ENCODE measurements around the gene TAF4B. TPM values are rescaled to one million over a fixed set of nuclear protein-coding genes. Genes with fewer than 3 reads are reported as not detected.
A peak's percentile ranks its signal among the peaks of the same experiment; 100 is the strongest.
"Not testable (repeated sequence)": the region's sequence is repeated elsewhere in the genome, so short reads cannot be mapped to it uniquely, and the experiment has no call there.

Gene TAF4B
- total and polyA plus RNA-seq, 5 donors = 0.81 to 2.1 (median 1.8) TPM

- DNase-seq (no peak), ATAC-seq (no peak)
- 84% methylated on average over 3 of the region's 3 CpGs for WGBS
- intact Hi-C loops (cut with DNase I) = no loop called here
- Histone ChIP-seq H3K27me3 (ENCODE audit: control insufficient read depth, insufficient read depth) (no peaks in the 10 kb centered on the region), H3K4me3 (ENCODE audit: low read length) (no peak overlapping the region), H3K9me3 (ENCODE audit: control insufficient read depth, low read length) (no peaks in the 10 kb centered on the region), H3K4me1 (ENCODE audit: control insufficient read depth, insufficient read depth, low read length) (no peaks in the 10 kb centered on the region), H3K27ac (ENCODE audit: low read length) (no peak overlapping the region)
These were observed 18.3 kb upstream of the TAF4B start for GRCh38 chr18:26207937-26208336.

- no peaks in the 10 kb centered on the region for H3K9me3 ChIP-seq (ENCODE audit: control insufficient read depth, low read length)
- ATAC-seq = no peak
- intact Hi-C loops (cut with DNase I) = no loop called here
These were observed 17.3 kb upstream of the TAF4B start for GRCh38 chr18:26208977-26209376.

GRCh38 chr18:26210147-26210546 is 16.1 kb upstream of the TAF4B start:
- Histone ChIP-seq H3K4me1 (ENCODE audit: control insufficient read depth, insufficient read depth, low read length) (no peaks in the 10 kb centered on the region), H3K27me3 (ENCODE audit: control insufficient read depth, insufficient read depth) (no peaks in the 10 kb centered on the region), H3K27ac (ENCODE audit: low read length) (no peak overlapping the region), H3K9me3 (ENCODE audit: control insufficient read depth, low read length) (no peaks in the 10 kb centered on the region), H3K4me3 (ENCODE audit: low read length) (no peak overlapping the region)
- ATAC-seq (no peak), DNase-seq (no peak)
- intact Hi-C loops (cut with DNase I) = no loop called here
- WGBS = 83% methylated on average over 4 of the region's 4 CpGs

More at GRCh38 chr18:26208977-26209376, 17.3 kb upstream of the TAF4B start:
- 72% methylated on average over 2 of the region's 2 CpGs for WGBS
- H3K27ac ChIP-seq (ENCODE audit: low read length) = no peak overlapping the region
- no peaks in the 10 kb centered on the region for H3K27me3 ChIP-seq (ENCODE audit: control insufficient read depth, insufficient read depth)
- no peaks in the 10 kb centered on the region for H3K4me1 ChIP-seq (ENCODE audit: control insufficient read depth, insufficient read depth, low read length)
- no peak for DNase-seq
- no peak overlapping the region for H3K4me3 ChIP-seq (ENCODE audit: low read length)

- no peak for ATAC-seq
- 61% methylated on average over 7 of the region's 7 CpGs for WGBS
These were observed 10.8 kb upstream of the TAF4B start for GRCh38 chr18:26215247-26215970.

GRCh38 chr18:26225022-26225693 is 1.1 kb upstream of the TAF4B start:
- H3K4me3 ChIP-seq (ENCODE audit: low read length) = no peak overlapping the region
- no peak overlapping the region for H3K27ac ChIP-seq (ENCODE audit: low read length)
- no peaks in the 10 kb centered on the region for H3K4me1 ChIP-seq (ENCODE audit: control insufficient read depth, insufficient read depth, low read length)
- intact Hi-C loops (cut with DNase I) = no loop called here
- H3K9me3 ChIP-seq (ENCODE audit: control insufficient read depth, low read length) = no peaks in the 10 kb centered on the region
- DNase-seq = no peak
- ATAC-seq = no peak
- H3K27me3 ChIP-seq (ENCODE audit: control insufficient read depth, insufficient read depth) = no peaks in the 10 kb centered on the region
- WGBS = 81% methylated on average over 7 of the region's 7 CpGs

More at GRCh38 chr18:26215247-26215970, 10.8 kb upstream of the TAF4B start:
- Histone ChIP-seq H3K4me3 (ENCODE audit: low read length) (no peak overlapping the region), H3K27ac (ENCODE audit: low read length) (no peak overlapping the region), H3K27me3 (ENCODE audit: control insufficient read depth, insufficient read depth) (no peaks in the 10 kb centered on the region), H3K4me1 (ENCODE audit: control insufficient read depth, insufficient read depth, low read length) (no peaks in the 10 kb centered on the region), H3K9me3 (ENCODE audit: control insufficient read depth, low read length) (no peaks in the 10 kb centered on the region)
- intact Hi-C loops (cut with DNase I) = no loop called here
- no peak for DNase-seq

GRCh38 chr18:26225915-26226228 is 373 bp upstream of the TAF4B start:
- peak overlapping the region; percentile 73 for H3K4me3 ChIP-seq (ENCODE audit: low read length)
- H3K27ac ChIP-seq (ENCODE audit: low read length) = peak overlapping the region; percentile 29
- intact Hi-C loops (cut with DNase I) = no loop called here

GRCh38 chr18:26227051-26227670 is 916 bp downstream of the TAF4B start:
- Histone ChIP-seq H3K4me1 (ENCODE audit: control insufficient read depth, insufficient read depth, low read length) (no peaks in the 10 kb centered on the region), H3K9me3 (ENCODE audit: control insufficient read depth, low read length) (no peaks in the 10 kb centered on the region), H3K4me3 (ENCODE audit: low read length) (peak overlapping the region; percentile 73), H3K27ac (ENCODE audit: low read length) (no peak overlapping the region), H3K27me3 (ENCODE audit: control insufficient read depth, insufficient read depth) (no peaks in the 10 kb centered on the region)
- intact Hi-C loops (cut with DNase I) = no loop called here
- ATAC-seq (no peak), DNase-seq (peak in 1 of 3 donors; percentile 16)
- WGBS = 17% methylated on average over 28 of the region's 28 CpGs

More at GRCh38 chr18:26225915-26226228, 373 bp upstream of the TAF4B start:
- Histone ChIP-seq H3K27me3 (ENCODE audit: control insufficient read depth, insufficient read depth) (no peaks in the 10 kb centered on the region), H3K4me1 (ENCODE audit: control insufficient read depth, insufficient read depth, low read length) (no peaks in the 10 kb centered on the region), H3K9me3 (ENCODE audit: control insufficient read depth, low read length) (no peaks in the 10 kb centered on the region)
- WGBS = 15% methylated on average over 8 of the region's 8 CpGs
- ATAC-seq (no peak), DNase-seq (no peak)

- Histone ChIP-seq H3K4me1 (ENCODE audit: control insufficient read depth, insufficient read depth, low read length) (no peaks in the 10 kb centered on the region), H3K27me3 (ENCODE audit: control insufficient read depth, insufficient read depth) (no peaks in the 10 kb centered on the region), H3K27ac (ENCODE audit: low read length) (no peak overlapping the region), H3K4me3 (ENCODE audit: low read length) (no peak overlapping the region), H3K9me3 (ENCODE audit: control insufficient read depth, low read length) (no peaks in the 10 kb centered on the region)
- DNase-seq (no peak), ATAC-seq (no peak)
- intact Hi-C loops (cut with DNase I) = no loop called here
- WGBS = 88% methylated on average over 6 of the region's 6 CpGs
These were observed 2.5 kb downstream of the TAF4B start for GRCh38 chr18:26228562-26229260.

GRCh38 chr18:26230497-26230896 is 4.3 kb downstream of the TAF4B start:
- DNase-seq (no peak), ATAC-seq (no peak)
- H3K9me3 ChIP-seq (ENCODE audit: control insufficient read depth, low read length) = no peaks in the 10 kb centered on the region
- H3K4me3 ChIP-seq (ENCODE audit: low read length) = no peak overlapping the region
- no peaks in the 10 kb centered on the region for H3K4me1 ChIP-seq (ENCODE audit: control insufficient read depth, insufficient read depth, low read length)
- intact Hi-C loops (cut with DNase I) = no loop called here
- H3K27me3 ChIP-seq (ENCODE audit: control insufficient read depth, insufficient read depth) = no peaks in the 10 kb centered on the region
- H3K27ac ChIP-seq (ENCODE audit: low read length) = no peak overlapping the region
- WGBS = 77% methylated on average over 8 of the region's 8 CpGs

- H3K4me3 ChIP-seq (ENCODE audit: low read length) = no peak overlapping the region
- no peaks in the 10 kb centered on the region for H3K9me3 ChIP-seq (ENCODE audit: control insufficient read depth, low read length)
- no peak for DNase-seq
- H3K4me1 ChIP-seq (ENCODE audit: control insufficient read depth, insufficient read depth, low read length) = no peaks in the 10 kb centered on the region
- H3K27me3 ChIP-seq (ENCODE audit: control insufficient read depth, insufficient read depth) = no peaks in the 10 kb centered on the region
- WGBS = 68% methylated on average over 5 of the region's 5 CpGs
- intact Hi-C loops (cut with DNase I) = no loop called here
- ATAC-seq = no peak
- H3K27ac ChIP-seq (ENCODE audit: low read length) = no peak overlapping the region
These were observed 7.0 kb downstream of the TAF4B start for GRCh38 chr18:26233208-26233607.

- DNase-seq; H3K4me1 ChIP-seq (ENCODE audit: control insufficient read depth, insufficient read depth, low read length); H3K9me3 ChIP-seq (ENCODE audit: control insufficient read depth, low read length); H3K27ac ChIP-seq (ENCODE audit: low read length); H3K27me3 ChIP-seq (ENCODE audit: control insufficient read depth, insufficient read depth); ATAC-seq; H3K4me3 ChIP-seq (ENCODE audit: low read length); intact Hi-C loops (cut with DNase I): not testable (repeated sequence)
- 83% methylated on average over 2 of the region's 2 CpGs for WGBS
These were observed 11.1 kb downstream of the TAF4B start for GRCh38 chr18:26237363-26237762.

All from right cardiac atrium (tissue), 5 donors.